Measurements from ENCODE around the gene DTHD1. TPM values are rescaled to one million over a fixed set of nuclear protein-coding genes. Genes with fewer than 3 reads are reported as not detected.

Gene DTHD1
- total and polyA plus RNA-seq, 2 of the 8 experiments (the other 6 are each of a cell fraction or from before 2014, with no cell fraction given): not detected

DNA sequence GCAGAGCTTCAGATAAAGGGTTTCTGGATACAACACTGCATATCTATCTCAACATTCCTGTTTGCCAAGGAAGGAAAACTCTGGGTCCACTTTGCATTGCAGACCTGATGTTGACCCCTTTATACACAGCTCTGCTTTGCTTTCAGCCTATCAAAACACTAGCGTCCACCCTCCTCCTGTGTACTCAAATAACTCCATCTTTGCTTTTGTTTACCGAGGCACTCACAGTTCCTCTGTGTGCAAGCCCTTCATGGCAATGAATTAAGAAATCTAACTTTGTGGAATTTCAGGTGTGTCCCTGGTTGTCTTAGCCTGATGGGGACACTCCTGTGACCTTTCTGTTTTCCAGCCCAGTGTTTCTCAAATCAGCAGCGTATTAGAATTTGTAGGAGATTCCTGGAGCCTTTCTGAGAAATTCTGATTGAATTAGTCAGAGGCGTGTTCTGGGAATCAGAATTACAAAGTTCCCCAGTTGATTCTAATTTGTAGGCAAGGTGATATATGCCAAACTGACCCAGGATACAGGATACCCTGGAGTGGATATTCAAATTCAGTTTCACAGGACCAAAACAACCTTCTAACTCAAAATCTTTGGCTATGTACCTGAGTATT lies 68.6 kb downstream of the DTHD1 start:
- no peak overlapping the region for H3K4ac ChIP-seq (replicated peaks; ENCODE audit: insufficient read length, low read depth, low read length)
- FAIRE-seq (no peak), DNase-seq (ENCODE audit: low read depth in 1 of 2, low spot score in 2 of 2) (no peak)
- no peak overlapping the region for H2BK20ac ChIP-seq (ENCODE audit: low read length)
- no peak overlapping the region for H2AK5ac ChIP-seq (ENCODE audit: low read depth, low read length)
- H2AFZ ChIP-seq (ENCODE audit: low read length): peak overlapping the region; percentile 94
- H2BK5ac ChIP-seq (ENCODE audit: low read depth, low read length): no peak overlapping the region
- no peak overlapping the region for H2BK15ac ChIP-seq (ENCODE audit: low read length)
- no peak overlapping the region for H3K4me3 ChIP-seq (ENCODE audit: extremely low read depth in 1 of 4, insufficient read depth in 2 of 4, low read depth in 3 of 4, low read length in 4 of 4)
- no peak overlapping the region for H3K18ac ChIP-seq (ENCODE audit: extremely low read depth, low read length)
- ChIA-PET POLR2A (ENCODE audit: partially characterized antibody) (no interaction called here), CTCF (ENCODE audit: partially characterized antibody) (interaction anchor here (0.7 to 4.2 kb wide), 6 partner anchors 9 to 65 kb away, joined by 3 to 36 read pairs (median 4); no protein-coding TSS in a partner anchor)
- no peak overlapping the region for H3K4me2 ChIP-seq (ENCODE audit: insufficient read depth in 1 of 2, low read depth in 2 of 2, low read length in 2 of 2)
- H4K20me1 ChIP-seq (replicated peaks in 1 of 2; ENCODE audit: control insufficient read depth in 1 of 2, insufficient read depth in 2 of 2, low read length in 2 of 2): no peaks in the 10 kb centered on the region
- TF ChIP-seq RFX5 (IDR thresholded peaks at IDR 0.05; ENCODE audit: borderline replicate concordance, low read depth, low read length): no peak
- TF ChIP-seq ZNF274 (IDR thresholded peaks at IDR 0.05; ENCODE audit: borderline replicate concordance, extremely low read depth, low read length): no peak
- TF ChIP-seq, protein P1, sequence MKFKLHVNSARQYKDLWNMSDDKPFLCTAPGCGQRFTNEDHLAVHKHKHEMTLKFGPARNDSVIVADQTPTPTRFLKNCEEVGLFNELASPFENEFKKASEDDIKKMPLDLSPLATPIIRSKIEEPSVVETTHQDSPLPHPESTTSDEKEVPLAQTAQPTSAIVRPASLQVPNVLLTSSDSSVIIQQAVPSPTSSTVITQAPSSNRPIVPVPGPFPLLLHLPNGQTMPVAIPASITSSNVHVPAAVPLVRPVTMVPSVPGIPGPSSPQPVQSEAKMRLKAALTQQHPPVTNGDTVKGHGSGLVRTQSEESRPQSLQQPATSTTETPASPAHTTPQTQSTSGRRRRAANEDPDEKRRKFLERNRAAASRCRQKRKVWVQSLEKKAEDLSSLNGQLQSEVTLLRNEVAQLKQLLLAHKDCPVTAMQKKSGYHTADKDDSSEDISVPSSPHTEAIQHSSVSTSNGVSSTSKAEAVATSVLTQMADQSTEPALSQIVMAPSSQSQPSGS (IDR thresholded peaks at IDR 0.05; ENCODE audit: low read length): no peak
- TF ChIP-seq CEBPB (IDR thresholded peaks at IDR 0.05; ENCODE audit: low read depth, low read length): no peak
- TF ChIP-seq RBBP5 (IDR thresholded peaks at IDR 0.05; ENCODE audit: borderline replicate concordance, low read depth, low read length): no peak
- H3K27ac ChIP-seq (ENCODE audit: low read depth, low read length): no peak overlapping the region
- no peaks in the 10 kb centered on the region for H3K79me2 ChIP-seq (ENCODE audit: control insufficient read depth in 1 of 2, insufficient read depth in 2 of 2, low read length in 2 of 2)
- no peak overlapping the region for H3K56ac ChIP-seq (replicated peaks; ENCODE audit: insufficient read length, low read depth, low read length)
- H3K9ac ChIP-seq (replicated peaks in 1 of 4; ENCODE audit: extremely low read depth in 1 of 4, low read depth in 3 of 4, low read length in 3 of 4): no peak overlapping the region
- H2BK120ac ChIP-seq (replicated peaks; ENCODE audit: low read depth, low read length): no peak overlapping the region
- H4K91ac ChIP-seq (replicated peaks; ENCODE audit: insufficient read length, low read length): no peak overlapping the region
- H3K23me2 ChIP-seq (ENCODE audit: low read depth, low read length): peaks cover 2% of the 10 kb centered on the region; the same call in 1 of the 2 replicates
- no peaks in the 10 kb centered on the region for H3K27me3 ChIP-seq (replicated peaks in 1 of 4; ENCODE audit: control insufficient read depth in 3 of 4, extremely low read depth in 1 of 4, insufficient read depth in 3 of 4, low read length in 3 of 4)
- H4K8ac ChIP-seq (ENCODE audit: extremely low read depth, insufficient read depth, low read length): no peak overlapping the region
- no peak overlapping the region for H3K14ac ChIP-seq (ENCODE audit: insufficient read length)
- no peaks in the 10 kb centered on the region for H3K36me3 ChIP-seq (ENCODE audit: control insufficient read depth in 2 of 4, insufficient read depth in 4 of 4, low read length in 3 of 4)
- H3K4me1 ChIP-seq (replicated peaks in 1 of 4; ENCODE audit: control insufficient read depth in 3 of 4, insufficient read depth in 4 of 4, low read length in 3 of 4): peaks cover 0 to 4% (median 0%) of the 10 kb centered on the region in 4 experiments; a peak in 1 of 7 replicates
- H4K5ac ChIP-seq (ENCODE audit: insufficient read length, low read depth, low read length): no peak overlapping the region
- no peak overlapping the region for H3K23ac ChIP-seq (ENCODE audit: insufficient read length)
- 77% methylated on average over 4 of the region's 4 CpGs; no CpG with 5 or more reads in 1 of the 2 experiments for WGBS, 2 experiments (ENCODE audit: extremely low coverage in 1 of 2, insufficient coverage in 1 of 2, insufficient read length in 1 of 2, insufficient replicate concordance in 2 of 2, low coverage in 1 of 2, low lambda C conversion rate in 2 of 2, missing lambda C conversion rate in 1 of 2)
- H3K79me1 ChIP-seq (ENCODE audit: low read depth, low read length): no peaks in the 10 kb centered on the region
- H3K9me3 ChIP-seq (ENCODE audit: insufficient read depth in 2 of 2, low read depth in 1 of 2, low read length in 1 of 2): no peaks in the 10 kb centered on the region
- H2BK12ac ChIP-seq (ENCODE audit: low read depth, low read length): no peak overlapping the region
